Endodermal cell (in vitro differentiated cells): Measurements from ENCODE around the gene MPPED2. TPM values are rescaled to one million over a fixed set of nuclear protein-coding genes. Genes with fewer than 3 reads are reported as not detected.

Experiments
- DNase-seq: peaks from one replicate; pipeline ENCODE4 v3.0.0-alpha.2; 2017
- H3K27ac ChIP-seq: 2 replicates; pipeline ENCODE4 v1.5.1; 2013; ENCODE audit warnings: mild to moderate bottlenecking, low read depth, low read length, moderate library complexity
- H3K27me3 ChIP-seq: 2 replicates; pipeline ENCODE4 v1.6.1; 2013; ENCODE audit warnings: mild to moderate bottlenecking, low read length, moderate library complexity; ENCODE audit not compliant: insufficient read depth, control insufficient read depth, poor library complexity, severe bottlenecking
- H3K36me3 ChIP-seq: 2 replicates; pipeline ENCODE4 v1.7.0; 2013; ENCODE audit warnings: mild to moderate bottlenecking, low read length, moderate library complexity; ENCODE audit not compliant: control insufficient read depth, insufficient read depth
- H3K4me1 ChIP-seq: one replicate; pipeline ENCODE4 v1.7.0; 2013; ENCODE audit warnings: low read length; ENCODE audit not compliant: control insufficient read depth, insufficient read depth
- H3K4me3 ChIP-seq: 2 replicates; pipeline ENCODE4 v1.5.1; 2013; ENCODE audit warnings: mild to moderate bottlenecking, low read length, moderate library complexity
- H3K9ac ChIP-seq: 2 replicates; pipeline ENCODE4 v1.6.1; 2013; ENCODE audit warnings: mild to moderate bottlenecking, low read length, moderate library complexity; ENCODE audit not compliant: poor library complexity, severe bottlenecking; ENCODE audit errors: extremely low read depth
- H3K9me3 ChIP-seq: 2 replicates; pipeline ENCODE4 v1.6.1; 2013; ENCODE audit warnings: mild to moderate bottlenecking, low read length, moderate library complexity; ENCODE audit not compliant: control insufficient read depth
- H3K27ac Mint-ChIP-seq: 2 replicates; pipeline ENCODE4 v1.8.0; 2020; ENCODE audit warnings: mixed read lengths
- H3K27me3 Mint-ChIP-seq: 2 replicates; pipeline ENCODE4 v1.8.0; 2021; ENCODE audit warnings: mild to moderate bottlenecking, mixed read lengths; ENCODE audit not compliant: insufficient read depth
- H3K36me3 Mint-ChIP-seq: 2 replicates; pipeline ENCODE4 v1.8.0; 2020; ENCODE audit warnings: low read depth, mixed read lengths
- H3K4me1 Mint-ChIP-seq: 2 replicates; pipeline ENCODE4 v1.8.0; 2020; ENCODE audit warnings: mixed read lengths
- H3K4me3 Mint-ChIP-seq: 2 replicates; pipeline ENCODE4 v1.8.0; 2020; ENCODE audit warnings: mild to moderate bottlenecking, moderate library complexity, mixed read lengths
- H3K9me3 Mint-ChIP-seq: 2 replicates; pipeline ENCODE4 v1.8.0; 2020; ENCODE audit warnings: mild to moderate bottlenecking, mixed read lengths
- WGBS, 2 experiments: methylation state at CpG; one replicate each; pipeline versions ENCODE4 v1.1.5 to v1.1.7; 2013; ENCODE audit warnings: missing lambda C conversion rate in 2 of 2, mixed read lengths in 1 of 2; ENCODE audit not compliant: insufficient coverage in 1 of 2, insufficient read length in 1 of 2; 5-methylcytosine and 5-hydroxymethylcytosine counted together
- total RNA-seq, 2 donors: library from RNA; stranded (reverse); fragmentation: NEBNext Ultra II Directional in 1 of 2; extraction: Animal tissue kit (Norgen Biotek cat#: 25700) in 1 of 2; gene quantifications; 2 replicates in 1 of 2; 3 replicates in 1 of 2; pipeline ENCODE4 v1.2.1, GENCODE V29; 2021
- TF ChIP-seq, protein P1 (sequence below): fragments of 200-600 bp; sonication (generic); conservative IDR thresholded peaks from 2 replicates; pipeline ENCODE4 v1.5.0; 2021; ENCODE audit warnings: antibody characterized with exemption, mild to moderate bottlenecking

Gene MPPED2
- total RNA-seq, 2 donors from 2014 or later: 1.5 to 16.4 TPM

DNA sequence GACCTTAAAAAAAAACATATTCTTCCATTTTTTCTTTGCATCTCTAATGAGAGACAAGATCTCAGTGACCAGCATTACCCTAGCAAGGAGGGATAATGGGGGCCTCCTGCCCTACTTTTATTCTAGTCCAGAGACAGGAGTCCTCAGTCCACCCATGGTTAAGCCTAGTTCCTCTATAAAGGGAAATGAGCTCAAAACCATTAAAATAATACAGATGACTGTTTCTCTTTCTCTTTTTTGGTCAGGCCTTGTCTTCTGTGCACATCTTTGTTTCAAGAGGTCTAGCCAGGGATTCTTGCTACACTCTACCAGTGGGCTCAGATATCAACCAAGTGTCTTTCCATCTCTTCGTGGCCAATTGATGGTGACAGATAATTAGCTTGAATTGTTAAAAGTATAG is 73.1 kb downstream of the MPPED2 start:
- WGBS, 2 experiments: 83 to 100% methylated on average over 1 of the region's 1 CpG

DNA sequence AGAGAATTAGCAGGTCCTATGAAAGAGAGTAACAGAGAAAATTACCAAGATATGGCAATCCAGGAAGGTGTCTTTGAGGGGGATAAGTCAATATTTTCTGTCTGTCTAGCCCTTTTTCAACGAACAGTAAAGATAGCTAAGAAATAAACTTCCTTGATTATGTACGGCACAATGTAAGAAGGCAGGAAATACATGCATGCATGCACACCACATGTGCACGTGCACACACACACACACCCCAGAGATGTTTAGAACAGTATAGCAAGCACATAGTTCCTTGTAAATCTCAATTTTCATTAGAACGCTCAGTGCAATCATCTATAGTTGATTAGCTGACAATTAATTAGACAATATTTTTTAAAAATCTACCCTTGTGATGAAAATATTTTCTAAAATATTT is 74.7 kb downstream of the MPPED2 start:
- TF ChIP-seq, protein P1, sequence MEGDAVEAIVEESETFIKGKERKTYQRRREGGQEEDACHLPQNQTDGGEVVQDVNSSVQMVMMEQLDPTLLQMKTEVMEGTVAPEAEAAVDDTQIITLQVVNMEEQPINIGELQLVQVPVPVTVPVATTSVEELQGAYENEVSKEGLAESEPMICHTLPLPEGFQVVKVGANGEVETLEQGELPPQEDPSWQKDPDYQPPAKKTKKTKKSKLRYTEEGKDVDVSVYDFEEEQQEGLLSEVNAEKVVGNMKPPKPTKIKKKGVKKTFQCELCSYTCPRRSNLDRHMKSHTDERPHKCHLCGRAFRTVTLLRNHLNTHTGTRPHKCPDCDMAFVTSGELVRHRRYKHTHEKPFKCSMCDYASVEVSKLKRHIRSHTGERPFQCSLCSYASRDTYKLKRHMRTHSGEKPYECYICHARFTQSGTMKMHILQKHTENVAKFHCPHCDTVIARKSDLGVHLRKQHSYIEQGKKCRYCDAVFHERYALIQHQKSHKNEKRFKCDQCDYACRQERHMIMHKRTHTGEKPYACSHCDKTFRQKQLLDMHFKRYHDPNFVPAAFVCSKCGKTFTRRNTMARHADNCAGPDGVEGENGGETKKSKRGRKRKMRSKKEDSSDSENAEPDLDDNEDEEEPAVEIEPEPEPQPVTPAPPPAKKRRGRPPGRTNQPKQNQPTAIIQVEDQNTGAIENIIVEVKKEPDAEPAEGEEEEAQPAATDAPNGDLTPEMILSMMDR: no peak

More for the DNA sequence above, 73.1 kb downstream of the MPPED2 start:
- no peak for DNase-seq
- no peaks in the 10 kb centered on the region for H3K27me3 ChIP-seq
- H3K36me3 ChIP-seq: no peaks in the 10 kb centered on the region
- no peaks in the 10 kb centered on the region for H3K4me1 ChIP-seq
- no peak overlapping the region for H3K27ac ChIP-seq
- no peak overlapping the region for H3K27ac Mint-ChIP-seq
- no peaks in the 10 kb centered on the region for H3K4me1 Mint-ChIP-seq
- TF ChIP-seq, protein P1: no peak
- H3K4me3 Mint-ChIP-seq: no peak overlapping the region
- H3K27me3 Mint-ChIP-seq: no peaks in the 10 kb centered on the region
- H3K36me3 Mint-ChIP-seq: no peaks in the 10 kb centered on the region
- H3K9ac ChIP-seq: no peak overlapping the region
- H3K9me3 ChIP-seq: no peaks in the 10 kb centered on the region
- H3K9me3 Mint-ChIP-seq: no peaks in the 10 kb centered on the region
- H3K4me3 ChIP-seq: no peak overlapping the region

DNA sequence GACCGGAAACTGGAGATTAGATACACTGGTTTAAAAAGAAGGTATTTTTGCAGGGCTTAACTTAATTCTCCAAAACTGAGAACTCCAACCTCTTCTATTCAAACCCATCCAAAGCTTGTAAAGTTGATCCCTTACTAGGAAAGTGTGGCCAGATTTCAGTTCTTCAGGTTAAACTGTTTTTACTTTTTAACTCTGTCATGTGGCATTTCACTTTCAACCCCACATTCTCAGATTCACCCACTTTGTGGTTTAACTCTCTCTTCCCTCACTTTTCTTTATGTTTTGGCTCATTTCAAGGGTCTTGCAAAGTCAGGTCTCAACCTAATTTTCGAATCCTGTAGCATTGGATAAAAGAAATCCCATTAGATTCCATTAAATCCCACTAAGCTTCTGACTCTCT is 75.4 kb downstream of the MPPED2 start:
- Mint-ChIP-seq H3K4me1 (no peaks in the 10 kb centered on the region), H3K27me3 (no peaks in the 10 kb centered on the region), H3K4me3 (no peak overlapping the region), H3K9me3 (no peaks in the 10 kb centered on the region), H3K27ac (no peak overlapping the region), H3K36me3 (no peaks in the 10 kb centered on the region)
- Histone ChIP-seq H3K9ac (no peak overlapping the region), H3K27ac (no peak overlapping the region), H3K4me3 (no peak overlapping the region), H3K9me3 (no peaks in the 10 kb centered on the region), H3K36me3 (no peaks in the 10 kb centered on the region), H3K27me3 (no peaks in the 10 kb centered on the region), H3K4me1 (no peaks in the 10 kb centered on the region)
- 100% methylated on average over 2 of the region's 2 CpGs; no CpG with 5 or more reads in 1 of the 2 experiments for WGBS, 2 experiments
- TF ChIP-seq, protein P1: no peak
- no peak for DNase-seq

More for the DNA sequence above, 74.7 kb downstream of the MPPED2 start:
- Histone ChIP-seq H3K4me1 (no peaks in the 10 kb centered on the region), H3K27ac (no peak overlapping the region), H3K36me3 (no peaks in the 10 kb centered on the region), H3K27me3 (no peaks in the 10 kb centered on the region), H3K4me3 (no peak overlapping the region), H3K9ac (no peak overlapping the region), H3K9me3 (no peaks in the 10 kb centered on the region)
- H3K9me3 Mint-ChIP-seq: no peaks in the 10 kb centered on the region
- 88 to 94% methylated on average over 4 of the region's 4 CpGs for WGBS, 2 experiments
- H3K27me3 Mint-ChIP-seq: no peaks in the 10 kb centered on the region
- no peaks in the 10 kb centered on the region for H3K36me3 Mint-ChIP-seq
- H3K27ac Mint-ChIP-seq: no peak overlapping the region
- DNase-seq: no peak
- H3K4me3 Mint-ChIP-seq: no peak overlapping the region
- H3K4me1 Mint-ChIP-seq: no peaks in the 10 kb centered on the region
